GM19035 (cell line): ENCODE results near the gene GPSM3.
"Not testable (repeated sequence)": the region's sequence is repeated elsewhere in the genome, so short reads cannot be mapped to it uniquely, and the experiment has no call there.

ENCODE experiments used
- ATAC-seq: cut with Tn5 transposase; IDR thresholded peaks from one replicate; pipeline ENCODE4 v1.9.1; 2021; ENCODE audit not compliant: unreplicated experiment

GPSM3 gene

DNA sequence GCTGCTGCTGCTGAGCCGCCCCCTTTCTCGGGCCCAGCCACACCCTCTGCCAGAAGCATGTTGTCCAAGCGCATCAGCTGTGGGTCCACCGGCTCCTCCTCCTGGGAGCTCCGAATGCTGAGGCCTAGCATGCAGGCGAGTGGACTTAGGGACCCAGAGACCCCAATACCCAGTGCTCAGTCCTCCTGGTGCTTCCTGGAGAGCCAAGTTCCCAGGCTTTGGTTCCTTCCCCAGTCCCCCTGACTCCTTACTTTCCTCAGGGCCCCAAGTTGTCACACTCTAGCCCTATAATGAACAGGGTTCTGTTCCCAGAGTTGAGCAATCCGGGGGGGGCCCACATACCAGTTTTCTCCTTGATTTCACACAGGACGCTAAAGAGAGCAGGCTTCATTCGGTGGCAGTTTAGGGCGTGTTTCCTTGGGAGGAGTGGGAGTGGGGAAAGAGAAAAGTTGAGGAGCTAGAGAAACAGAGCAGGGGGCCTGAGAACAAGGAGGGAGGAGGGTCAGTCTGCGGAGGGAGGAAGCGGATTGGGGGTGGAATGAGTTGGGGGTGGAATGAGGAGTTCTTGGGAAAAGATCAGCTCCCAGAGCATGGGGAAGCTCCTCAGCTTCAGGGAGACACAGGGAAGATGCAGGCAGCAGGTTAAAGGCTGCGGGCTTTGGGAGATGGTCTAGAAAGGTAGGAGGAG lies 3.9 kb downstream of the GPSM3 start:
- no peak for ATAC-seq

DNA sequence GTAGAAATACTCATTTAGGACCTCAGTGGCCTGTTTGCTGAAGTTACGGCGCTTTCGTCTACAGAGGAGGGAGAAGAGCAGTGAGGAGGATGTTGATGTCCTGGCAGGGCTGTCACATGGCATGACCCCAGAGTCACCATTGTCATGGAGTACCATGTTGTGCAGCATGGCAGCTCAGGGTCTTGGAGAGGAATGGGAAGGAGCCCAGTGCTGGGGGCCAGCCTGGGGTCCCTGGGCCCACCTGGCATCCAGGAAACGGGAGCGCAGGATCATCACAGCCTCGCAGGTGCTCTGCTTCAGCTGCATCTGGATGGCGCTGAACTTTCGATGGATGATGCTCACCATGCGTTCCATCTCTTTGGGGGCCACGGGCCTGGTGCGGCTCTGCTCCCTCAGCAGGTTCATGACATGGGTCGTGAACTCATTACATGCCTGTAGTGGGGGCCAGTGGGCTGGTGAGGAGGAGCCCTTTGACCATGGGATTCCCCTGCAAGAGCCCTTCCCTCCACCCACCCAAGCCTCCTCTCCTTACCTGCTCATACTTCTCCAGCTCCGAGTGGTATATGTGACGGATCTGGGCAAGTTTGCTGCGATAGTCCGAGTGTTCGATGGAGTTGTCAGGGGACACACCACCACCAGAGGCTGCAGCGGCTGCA lies 4.6 kb downstream of the GPSM3 start:
- ATAC-seq: not testable (repeated sequence)

DNA sequence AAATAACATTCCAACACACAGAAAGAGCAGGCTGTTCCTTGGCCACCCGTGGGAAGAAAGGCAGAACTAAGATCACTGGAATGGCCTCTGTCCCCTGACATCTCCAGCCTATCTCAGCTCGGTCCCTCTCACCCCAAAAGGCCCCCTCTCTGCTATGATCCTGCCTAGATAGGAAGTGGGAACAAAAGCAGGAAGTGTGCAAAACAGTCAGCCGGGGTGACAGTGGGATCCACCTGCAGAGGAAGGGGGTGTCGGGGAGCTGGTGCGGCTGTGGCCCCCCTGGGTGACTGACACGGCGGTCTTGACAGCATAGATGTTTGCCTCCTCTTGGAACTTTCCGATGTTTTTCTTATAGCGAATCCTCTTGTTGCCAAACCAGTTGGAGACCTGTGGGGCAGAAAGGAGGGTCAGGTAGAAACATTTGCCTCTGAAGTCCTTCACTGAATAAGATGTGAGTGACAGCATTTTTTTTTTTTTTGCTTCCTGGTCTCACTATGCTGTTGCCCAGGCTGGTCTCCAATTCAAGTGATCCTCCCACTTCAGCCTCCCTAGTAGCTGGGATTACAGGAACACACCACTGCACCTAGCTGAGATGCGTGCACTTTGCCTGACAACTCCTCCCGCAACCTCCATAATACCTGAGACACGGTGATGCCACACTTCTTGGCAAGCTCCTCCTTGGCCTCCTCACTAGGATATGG lies 5.3 kb downstream of the GPSM3 start:
- no peak for ATAC-seq

DNA sequence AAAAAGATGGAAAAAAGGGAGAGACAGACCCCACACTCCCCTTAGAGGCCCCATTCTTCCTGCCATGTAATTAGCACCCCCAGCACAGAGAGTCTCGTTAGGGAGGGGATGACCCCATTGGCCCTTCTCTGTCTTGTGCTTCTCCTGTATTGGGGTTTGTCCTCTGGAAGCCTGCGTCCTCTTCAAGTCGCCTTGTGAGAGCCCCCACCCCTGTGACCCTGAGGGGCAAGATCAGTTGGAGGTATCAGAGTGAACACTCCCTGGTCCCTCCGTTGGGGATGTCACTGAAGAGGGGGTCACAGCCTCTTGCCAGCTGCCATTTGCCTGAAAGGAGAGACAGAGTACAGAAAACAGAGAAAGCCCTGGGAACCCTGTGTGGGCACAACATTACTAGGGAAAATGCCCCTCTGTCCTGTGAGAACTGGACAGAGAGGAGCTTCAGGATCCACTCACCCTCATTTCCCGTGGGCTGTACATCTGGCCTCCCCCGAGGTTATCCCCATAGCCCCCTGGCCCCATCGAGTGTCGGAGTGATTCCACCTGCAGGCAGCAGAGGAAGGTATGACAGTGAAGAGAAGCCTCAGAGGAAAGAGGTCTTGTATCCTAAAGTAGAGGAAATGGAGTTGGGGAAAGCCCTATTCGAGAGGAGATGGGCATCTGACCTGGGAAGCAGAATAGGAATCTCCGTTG lies 6.1 kb downstream of the GPSM3 start:
- not testable (repeated sequence) for ATAC-seq

DNA sequence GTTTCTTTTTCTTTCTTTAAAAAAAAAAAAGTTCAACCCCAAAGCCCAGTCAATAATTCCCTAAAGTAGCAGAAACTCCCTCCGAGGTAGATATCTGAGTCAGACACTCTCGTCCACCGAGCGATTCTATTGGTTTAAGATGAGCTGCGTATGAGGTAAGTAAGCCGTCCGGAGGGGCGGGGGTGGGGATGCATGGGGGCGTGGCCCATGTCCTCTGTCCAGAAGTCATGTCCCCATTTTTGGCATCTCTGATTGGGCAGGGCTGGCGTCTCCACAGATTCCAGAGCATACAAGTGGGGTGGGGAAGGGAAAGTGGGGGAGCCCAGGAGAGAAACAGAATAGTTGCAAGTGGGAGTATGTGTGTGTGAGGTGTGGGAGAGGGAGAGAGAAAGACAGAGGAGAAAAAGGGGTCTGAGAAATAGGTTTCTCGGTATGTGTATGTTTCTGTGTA lies 6.7 kb downstream of the GPSM3 start:
- not testable (repeated sequence) for ATAC-seq

DNA sequence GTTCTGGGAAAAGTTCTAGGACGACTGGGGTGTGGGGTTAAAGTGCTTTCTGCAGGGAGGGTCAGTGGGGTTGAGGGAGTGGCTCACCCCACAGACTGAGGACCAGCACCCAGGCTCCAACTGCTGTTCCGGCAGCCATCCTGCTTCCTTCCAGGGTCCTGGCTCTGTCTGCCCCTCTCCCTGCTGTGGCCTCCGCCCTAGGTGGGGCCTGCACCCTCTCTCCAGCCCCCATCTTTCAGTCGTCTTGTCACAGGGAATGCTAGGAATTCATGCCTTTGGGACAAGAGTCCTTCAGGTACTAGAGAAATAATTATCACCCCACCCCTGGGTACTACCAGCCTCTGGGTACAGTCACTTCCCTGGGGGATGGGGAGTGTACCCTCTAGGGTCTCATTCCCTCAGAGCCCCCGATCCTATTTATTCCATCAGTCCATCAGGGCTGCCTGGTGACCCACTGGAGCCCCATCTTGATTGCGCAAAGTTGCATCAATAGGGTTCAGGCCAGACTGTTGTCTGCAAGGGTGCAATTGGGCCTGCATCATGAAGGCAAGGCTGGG lies 8.3 kb downstream of the GPSM3 start, which contains the start of gene AGER:
Gene AGER (minus strand): TSS at position 170 of the 557 bp plus-strand sequence. CDS start 31 bp downstream, at position 139.
- ATAC-seq: no peak

DNA sequence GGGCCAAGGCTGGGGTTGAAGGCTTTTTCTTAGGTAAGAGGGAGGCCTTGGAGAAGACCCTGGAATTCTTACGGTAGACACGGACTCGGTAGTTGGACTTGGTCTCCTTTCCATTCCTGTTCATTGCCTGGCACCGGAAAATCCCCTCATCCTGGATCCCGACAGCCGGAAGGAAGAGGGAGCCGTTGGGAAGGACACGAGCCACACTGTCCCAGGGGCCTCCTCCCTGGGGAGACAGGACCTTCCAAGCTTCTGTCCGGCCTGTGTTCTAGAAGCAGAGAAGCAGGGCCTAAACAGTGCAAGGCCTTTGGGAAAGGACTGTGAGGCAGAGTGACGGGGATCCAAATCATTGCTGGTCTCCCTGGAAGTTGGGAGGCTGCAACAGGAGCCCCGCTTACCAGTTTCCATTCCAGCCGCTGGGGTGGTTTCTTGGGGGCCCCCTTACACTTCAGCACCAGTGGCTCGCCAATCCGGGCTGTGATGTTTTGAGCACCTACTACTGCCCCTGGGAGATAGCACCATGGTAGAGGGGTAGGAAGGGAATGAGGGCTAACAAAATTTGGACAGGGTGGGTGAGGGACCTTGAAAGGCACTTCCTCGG lies 8.9 kb downstream of the GPSM3 start:
- ATAC-seq: no peak

DNA sequence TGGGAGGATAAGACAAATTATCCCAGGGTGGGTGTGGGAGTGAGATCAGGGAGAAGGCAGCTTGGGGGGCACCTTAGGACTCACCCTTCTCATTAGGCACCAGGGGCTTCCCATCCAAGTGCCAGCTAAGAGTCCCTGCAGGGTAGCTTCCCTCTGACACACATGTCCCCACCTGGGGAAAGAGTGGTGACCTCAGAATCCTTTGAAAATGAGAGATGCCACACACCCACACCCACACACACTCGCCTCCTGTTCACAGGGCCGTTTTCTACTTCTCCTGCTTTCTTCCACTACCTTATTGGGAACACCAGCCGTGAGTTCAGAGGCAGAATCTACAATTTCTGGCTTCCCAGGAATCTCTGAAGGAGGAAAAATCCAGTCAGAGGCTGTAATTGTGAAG lies 9.4 kb downstream of the GPSM3 start:
- ATAC-seq: no peak

DNA sequence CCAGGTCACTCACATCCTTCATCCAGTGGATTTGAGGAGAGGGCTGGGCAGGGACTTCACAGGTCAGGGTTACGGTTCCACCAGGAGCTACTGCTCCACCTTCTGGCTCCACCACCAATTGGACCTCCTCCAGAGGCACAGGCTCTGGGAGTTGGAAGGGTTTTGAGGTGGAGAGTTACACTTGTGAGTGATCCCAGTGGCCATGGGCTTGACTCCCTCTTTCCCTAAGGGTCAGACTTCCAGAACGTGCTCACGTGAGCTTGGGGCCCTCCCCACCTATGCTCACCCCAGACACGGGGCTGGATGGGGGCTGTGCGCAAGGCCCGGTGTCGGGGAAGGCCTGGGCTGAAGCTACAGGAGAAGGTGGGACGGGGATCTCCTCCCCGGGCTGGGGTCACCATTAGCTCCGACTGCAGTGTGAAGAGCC lies 9.9 kb downstream of the GPSM3 start:
- ATAC-seq: no peak

DNA sequence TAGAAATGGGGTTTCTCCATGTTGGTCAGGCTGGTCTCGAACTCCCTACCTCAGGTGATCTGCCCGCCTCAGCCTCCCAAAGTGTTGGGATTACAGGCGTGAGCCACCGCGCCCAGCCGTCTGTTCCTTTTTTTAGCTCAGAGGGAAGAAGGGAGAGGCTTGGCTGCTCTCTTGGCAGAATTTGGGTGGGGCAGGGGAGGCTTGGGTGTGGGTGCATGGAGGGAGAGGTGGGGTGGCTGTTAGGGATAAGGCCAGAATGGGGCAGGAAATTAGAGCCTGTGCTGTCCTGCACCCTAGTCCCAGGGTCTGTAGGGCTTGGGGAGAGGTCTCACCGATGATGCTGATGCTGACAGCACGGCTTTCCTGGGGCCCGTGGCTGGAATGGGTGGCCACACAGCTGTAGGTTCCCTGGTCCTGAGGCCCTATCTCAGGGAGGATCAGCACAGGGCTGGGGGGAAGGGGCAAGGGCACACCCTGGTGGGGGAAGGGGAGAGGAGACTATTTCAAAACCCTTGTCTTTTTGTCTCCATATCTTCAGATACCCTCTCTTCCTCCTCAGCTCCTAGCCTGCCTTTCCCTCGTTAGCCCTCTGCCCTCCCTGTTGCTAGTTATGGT lies 10.4 kb downstream of the GPSM3 start:
- no peak for ATAC-seq

DNA sequence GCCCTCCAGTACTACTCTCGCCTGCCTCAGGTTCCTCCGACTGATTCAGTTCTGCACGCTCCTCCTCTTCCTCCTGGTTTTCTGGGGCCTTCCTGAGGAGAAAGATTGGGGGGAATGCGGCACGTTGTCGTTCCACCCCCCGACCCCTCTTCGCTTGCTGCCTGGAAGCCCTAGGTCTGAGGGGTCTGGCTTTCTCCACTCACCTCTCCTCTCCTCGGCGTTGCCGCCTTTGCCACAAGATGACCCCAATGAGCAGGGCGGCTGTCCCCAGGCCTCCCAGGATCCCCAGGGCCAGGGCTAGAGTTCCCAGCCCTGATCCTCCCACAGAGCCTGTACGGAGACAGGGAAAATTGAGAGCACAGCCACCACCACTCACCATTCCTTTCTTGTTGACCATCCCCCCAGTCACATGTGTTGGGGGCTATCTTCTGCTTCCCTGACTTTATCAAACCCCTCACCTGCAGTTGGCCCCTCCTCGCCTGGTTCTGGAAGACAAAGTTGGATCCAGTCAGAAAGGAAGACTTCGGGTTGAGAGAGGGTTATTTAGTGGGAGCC lies 11.2 kb downstream of the GPSM3 start:
- no peak for ATAC-seq

DNA sequence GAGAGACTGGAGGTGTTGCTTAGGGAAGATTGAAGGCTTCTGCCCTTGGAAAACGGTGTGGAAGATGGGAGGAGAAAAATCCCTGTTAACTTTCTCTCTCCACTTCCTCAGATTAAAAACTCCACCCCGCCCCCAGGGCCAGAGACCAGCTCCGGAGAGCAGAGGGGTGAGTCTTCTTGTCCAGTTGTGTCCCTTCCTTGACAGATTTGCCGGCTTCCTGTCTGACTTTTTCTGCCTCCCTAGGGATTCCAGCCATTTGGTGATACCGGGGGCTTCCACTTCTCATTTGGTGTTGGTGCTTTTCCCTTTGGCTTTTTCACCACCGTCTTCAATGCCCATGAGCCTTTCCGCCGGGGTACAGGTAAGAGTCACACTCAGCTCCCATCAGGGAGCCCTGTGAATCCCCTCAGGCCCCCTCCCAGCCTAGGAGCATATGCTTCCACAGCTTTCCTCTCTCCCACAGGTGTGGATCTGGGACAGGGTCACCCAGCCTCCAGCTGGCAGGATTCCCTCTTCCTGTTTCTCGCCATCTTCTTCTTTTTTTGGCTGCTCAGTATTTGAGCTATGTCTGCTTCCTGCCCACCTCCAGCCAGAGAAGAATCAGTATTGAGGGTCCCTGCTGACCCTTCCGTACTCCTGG lies 12.6 kb downstream of the GPSM3 start:
- no peak for ATAC-seq

DNA sequence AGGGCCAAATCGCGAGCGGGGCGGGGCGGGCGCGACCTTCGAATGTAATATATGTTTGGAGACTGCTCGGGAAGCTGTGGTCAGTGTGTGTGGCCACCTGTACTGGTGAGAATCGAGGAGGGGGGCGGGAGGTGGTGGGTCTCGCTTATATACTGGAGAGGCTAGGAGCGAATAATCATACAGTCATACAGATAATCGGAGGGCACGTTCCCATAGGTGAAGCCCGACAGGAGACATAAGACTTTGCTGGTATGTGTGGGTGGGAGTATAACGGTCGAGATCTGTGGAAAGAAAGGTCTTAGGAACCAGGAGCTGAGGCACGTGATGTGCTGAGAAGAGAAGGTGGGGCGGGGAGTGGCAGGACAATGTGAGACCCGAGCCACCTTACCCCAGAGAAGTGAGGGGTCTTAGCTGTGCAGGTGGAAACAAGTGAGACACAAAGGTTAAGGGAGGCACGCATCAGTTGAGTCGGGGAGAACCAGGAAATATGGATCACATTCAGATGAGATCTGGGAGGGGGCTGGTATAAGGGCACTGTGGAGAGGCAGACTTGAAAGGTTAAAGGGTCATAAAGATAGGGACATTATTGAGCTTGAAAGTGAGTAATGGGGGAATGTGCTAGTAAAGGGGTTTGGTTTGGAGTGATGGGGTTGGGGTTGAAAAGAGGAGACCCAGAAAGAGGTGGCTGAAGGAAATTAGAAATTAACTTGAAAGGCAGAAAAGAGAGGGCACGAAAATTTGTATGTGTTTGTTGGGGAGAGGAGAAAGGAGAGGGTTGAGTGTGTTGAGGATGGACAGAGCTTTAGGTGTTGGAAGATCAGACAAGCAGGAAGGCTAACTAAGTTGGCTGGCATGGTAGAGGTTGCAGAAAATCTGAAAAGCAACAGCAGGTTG lies 13.6 kb downstream of the GPSM3 start:
- no peak for ATAC-seq

DNA sequence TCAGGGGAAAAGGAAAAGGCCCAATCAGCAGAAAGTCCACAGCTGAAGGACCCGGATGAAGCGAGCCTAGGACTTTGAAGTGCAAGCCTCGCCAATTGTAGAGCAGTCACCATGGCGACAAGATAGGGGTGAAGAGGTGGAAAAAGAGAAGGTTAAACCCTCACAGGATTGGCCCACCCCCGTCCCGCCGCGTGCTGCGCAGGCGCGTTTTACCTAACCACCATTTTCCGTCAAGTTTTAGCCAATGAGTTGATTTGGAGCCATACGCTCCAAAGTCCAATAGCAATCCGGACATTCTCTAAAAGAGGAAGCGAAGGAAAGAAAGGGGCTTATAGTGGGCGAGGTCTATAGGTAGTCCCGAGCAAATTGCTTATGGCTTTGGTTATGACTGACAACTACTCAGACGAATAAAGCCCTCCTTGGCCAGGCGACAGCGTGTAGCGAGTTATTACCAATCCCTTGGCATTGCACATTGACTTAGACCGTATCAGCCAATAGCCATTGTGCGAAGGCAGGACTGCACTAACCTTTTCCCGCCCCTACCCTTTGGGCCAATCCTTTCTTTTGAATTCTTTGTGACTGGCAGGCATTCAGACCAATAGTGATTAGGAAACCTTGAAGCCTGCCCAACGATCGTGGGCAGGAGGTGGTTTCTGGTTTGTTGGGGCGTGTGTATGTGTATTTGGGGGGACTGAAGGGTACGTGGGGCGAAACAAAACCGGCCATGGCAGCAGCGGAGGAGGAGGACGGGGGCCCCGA lies 14.5 kb downstream of the GPSM3 start, which contains the start of gene RNF5:
Gene RNF5 (plus strand): TSS at position 618 of the 759 bp plus-strand sequence. CDS start 107 bp downstream, at position 725.
- peak; percentile 78 for ATAC-seq

DNA sequence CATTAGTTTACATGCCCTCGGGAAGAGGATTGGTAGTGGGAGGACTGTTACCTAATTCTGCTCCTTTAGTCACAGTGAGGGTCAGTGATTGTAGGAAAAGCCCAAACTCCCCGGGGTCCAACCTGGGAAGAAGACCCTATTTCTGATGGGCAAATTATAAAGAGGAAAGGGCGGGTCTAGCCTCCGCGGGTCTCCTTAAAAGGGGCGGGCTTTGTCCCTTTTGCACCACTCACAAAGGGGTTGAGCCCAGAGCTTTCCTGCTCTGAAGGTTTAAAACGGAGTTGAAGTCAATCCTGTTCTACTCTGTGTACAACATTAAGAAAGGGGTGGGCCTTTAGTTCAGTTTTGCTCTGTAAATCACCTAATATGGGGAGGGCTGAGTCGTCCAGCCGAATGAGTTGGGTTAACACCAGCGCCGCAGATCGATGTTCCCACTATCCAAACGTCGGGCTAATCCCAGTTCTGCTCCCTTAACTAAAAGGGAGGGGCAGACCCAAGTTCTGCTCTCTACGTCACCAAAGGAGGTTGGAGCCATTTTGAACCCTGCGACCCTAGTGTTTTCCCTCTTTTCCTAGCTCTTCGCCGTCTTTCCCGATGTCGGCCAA lies 15.2 kb downstream of the GPSM3 start:
- peak; percentile 0 for ATAC-seq

DNA sequence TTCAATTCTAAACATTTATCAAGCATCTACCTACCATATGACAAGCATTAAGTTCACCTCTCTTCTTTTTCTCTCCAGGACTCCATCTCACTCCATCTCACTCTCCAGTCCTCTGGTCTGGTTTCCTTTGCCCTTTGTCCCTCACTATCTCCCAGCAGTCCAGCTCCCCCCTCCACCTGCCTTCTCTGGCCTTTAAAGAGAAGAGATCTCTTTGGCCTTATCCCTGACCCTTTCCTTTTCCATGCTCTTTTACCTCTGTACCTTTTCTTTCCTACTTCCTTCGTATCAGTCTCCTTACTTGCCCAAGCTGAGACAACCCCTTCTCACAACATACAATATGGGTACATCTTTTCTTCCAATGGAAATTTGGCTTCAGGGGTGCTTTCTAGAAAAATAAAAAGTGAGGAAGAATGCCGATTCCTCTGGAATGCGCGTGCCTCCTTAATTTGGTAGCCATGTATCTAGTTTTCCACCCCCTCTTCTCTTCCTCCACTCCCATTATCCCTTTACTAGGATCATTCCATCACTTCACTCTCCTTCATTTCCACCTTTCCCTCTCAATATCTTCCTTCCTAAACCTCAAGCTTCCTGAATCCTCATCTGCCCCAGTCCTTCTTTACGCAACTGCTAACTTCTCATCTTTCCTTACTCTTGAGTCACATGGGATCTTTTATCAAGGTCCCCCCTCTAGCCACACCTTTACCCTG lies 15.8 kb downstream of the GPSM3 start:
- ATAC-seq: no peak
